Panc1 (cell line): ENCODE results near the gene PRKCQ. TPM values are rescaled to one million over a fixed set of nuclear protein-coding genes. Genes with fewer than 3 reads are reported as not detected.

ENCODE experiments used
- ATAC-seq: fragments of 200-7000 bp; cut with Tn5 transposase; 2 replicates; pipeline ENCODE4 v1.9.1; 2020; ENCODE audit warnings: mild to moderate bottlenecking, moderate library complexity
- BruUV-seq: library from RNA; stranded (reverse); fragments of 400-500 nt; replicated peaks from 2 replicates; lab custom pipeline; 2021; lab: Mats Ljungman, UMichigan
- CTCF ChIA-PET: fragments of 300-600 bp; sonication (Branson Sonifier 250); formaldehyde crosslinking; loops from one replicate; lab custom pipeline; 2022; ENCODE audit warnings: antibody characterized with exemption; lab: Charles Lee
- POLR2A ChIA-PET: fragments of 300-600 bp; sonication (Branson Sonifier 250); formaldehyde crosslinking; loops from one replicate; lab custom pipeline; 2022; ENCODE audit warnings: antibody characterized with exemption; lab: Charles Lee
- DNase-seq: peaks from one replicate; pipeline ENCODE4 v3.0.0-alpha.2; 2010; ENCODE audit warnings: low read depth, low spot score
- H3K27ac ChIP-seq: 2 replicates; pipeline ENCODE4 v1.5.1; 2011; ENCODE audit warnings: mild to moderate bottlenecking, low read length, inconsistent platforms
- H3K27me3 ChIP-seq: fragments of 200-500 bp; sonication (Bioruptor generic); 2 replicates; pipeline ENCODE4 v1.6.0; 2014; ENCODE audit warnings: low read length, inconsistent platforms; ENCODE audit not compliant: control insufficient read depth, insufficient read depth
- H3K36me3 ChIP-seq: fragments of 200-500 bp; sonication (Bioruptor generic); 2 replicates; pipeline ENCODE4 v1.5.1; 2014; ENCODE audit warnings: inconsistent platforms, mild to moderate bottlenecking, low read length, moderate library complexity; ENCODE audit not compliant: control insufficient read depth, insufficient read depth
- H3K4me1 ChIP-seq: 2 replicates; pipeline ENCODE4 v1.5.1; 2011; ENCODE audit warnings: inconsistent platforms, mild to moderate bottlenecking, low read length, moderate library complexity; ENCODE audit not compliant: control insufficient read depth, insufficient read depth
- H3K4me3 ChIP-seq, 2 experiments: 2 replicates each; pipeline ENCODE4 v1.5.1; 2011 to 2012; ENCODE audit warnings: low read depth in 2 of 2, low read length in 2 of 2, mild to moderate bottlenecking in 2 of 2, inconsistent platforms in 1 of 2, moderate library complexity in 1 of 2
- H3K9me3 ChIP-seq: fragments of 200-500 bp; sonication (Bioruptor generic); 2 replicates; pipeline ENCODE4 v1.5.1; 2014; ENCODE audit warnings: low read depth, mild to moderate bottlenecking, inconsistent platforms, low read length, moderate library complexity; ENCODE audit not compliant: control insufficient read depth, insufficient read depth
- POLR2AphosphoS5 ChIP-seq: IDR thresholded peaks from 2 replicates; pipeline ENCODE4 v1.6.1; 2012; ENCODE audit warnings: mild to moderate bottlenecking, low read depth, low read length, moderate library complexity
- SIN3A ChIP-seq: IDR thresholded peaks from 2 replicates; pipeline ENCODE4 v1.6.1; 2012; ENCODE audit warnings: low read depth, mild to moderate bottlenecking, low read length, moderate library complexity, borderline replicate concordance; ENCODE audit not compliant: insufficient read depth
- TCF7L2 ChIP-seq: IDR thresholded peaks from 2 replicates; pipeline ENCODE4 v1.6.1; 2011; ENCODE audit warnings: mild to moderate bottlenecking, low read depth, low read length, inconsistent platforms
- in situ Hi-C: cut with HindIII; loops from 2 replicates; pipeline ENCODE4 v1.10.0; 2016; ENCODE audit warnings: low sequenced_read_pairs, low pct_unique_long_range_greater_than_20kb
- intact Hi-C: fragments of 100-400 bp; cut with micrococcal nuclease; formaldehyde crosslinking; loops from one replicate; pipeline ENCODE4 v1.10.0; 2022; ENCODE audit not compliant: unreplicated experiment
- total RNA-seq: library from RNA; stranded (reverse); gene quantifications from one replicate; pipeline ENCODE4 v1.2.1, GENCODE V29; 2021; ENCODE audit not compliant: unreplicated experiment
- TF ChIP-seq, protein P1 (sequence below), 2 experiments: IDR thresholded peaks; 2 replicates each; pipeline ENCODE4 v1.6.1; 2011 to 2012; ENCODE audit warnings: low read depth in 2 of 2, control low read depth in 1 of 2, low read length in 1 of 2, mild to moderate bottlenecking in 1 of 2, moderate library complexity in 1 of 2; ENCODE audit not compliant: insufficient read depth in 1 of 2
- TF ChIP-seq, protein P2 (sequence below): fragments of 450-650 bp; IDR thresholded peaks from 2 replicates; pipeline ENCODE4 v1.5.1; 2017; ENCODE audit warnings: mild to moderate bottlenecking

PRKCQ gene
- total RNA-seq, 1 experiment from 2014 or later: 0.23 TPM

DNA sequence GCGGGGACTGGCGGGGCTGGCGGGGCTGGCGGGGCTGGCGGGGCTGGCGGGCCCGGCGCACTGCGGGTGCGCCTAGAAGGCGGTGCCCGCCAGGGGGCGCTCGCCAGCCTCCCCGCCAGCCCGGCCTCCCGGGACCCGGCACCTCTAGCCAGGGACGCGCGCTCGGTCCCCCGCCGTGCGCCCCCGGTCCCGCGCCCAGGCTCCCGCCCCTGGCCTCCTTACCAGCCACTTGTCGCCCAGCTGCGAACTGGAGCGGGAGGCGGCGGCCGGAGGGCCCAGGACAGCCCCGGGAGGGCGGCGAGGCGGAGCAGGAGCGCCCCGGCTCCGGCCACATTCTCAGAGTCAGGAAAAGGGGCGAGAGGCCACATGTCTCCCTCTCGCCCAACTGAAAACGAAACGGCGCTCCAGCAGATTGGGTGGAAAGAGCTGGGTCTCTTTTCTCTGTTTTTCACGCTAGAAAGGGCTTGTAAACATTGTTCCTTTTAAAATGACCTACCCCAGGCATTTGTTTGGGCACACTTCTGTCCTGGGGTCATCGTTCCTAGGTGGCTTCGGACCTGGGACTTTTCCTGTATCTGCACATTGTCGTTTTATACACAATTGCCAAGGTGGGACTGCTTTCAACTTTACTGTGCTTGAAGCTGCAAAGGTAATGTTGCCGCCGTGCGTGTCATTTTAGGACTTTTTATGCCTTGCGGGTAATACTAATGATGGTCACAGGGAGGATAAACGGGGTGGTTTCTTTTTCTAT, 378 bp upstream of the PRKCQ start:
- H3K9me3 ChIP-seq: no peaks in the 10 kb centered on the region
- BruUV-seq: no TSS peak
- peak overlapping the region; percentile 39; the same call in 1 of the 2 replicates for H3K27ac ChIP-seq
- in situ Hi-C loops (no loop called here), intact Hi-C loops (loop anchor here (5.0 kb wide), 1 partner anchor 97 kb away; no protein-coding TSS in a partner anchor)
- H3K4me3 ChIP-seq: peak overlapping the region; percentile 41 to 56
- peak; percentile 99 for ATAC-seq
- no peaks in the 10 kb centered on the region for H3K36me3 ChIP-seq
- ChIA-PET POLR2A (interaction anchor here (0.5 kb wide), 1 partner anchor 871 kb away, joined by 5 read pairs; no protein-coding TSS in a partner anchor), CTCF (no interaction called here)
- TF ChIP-seq, protein P1, sequence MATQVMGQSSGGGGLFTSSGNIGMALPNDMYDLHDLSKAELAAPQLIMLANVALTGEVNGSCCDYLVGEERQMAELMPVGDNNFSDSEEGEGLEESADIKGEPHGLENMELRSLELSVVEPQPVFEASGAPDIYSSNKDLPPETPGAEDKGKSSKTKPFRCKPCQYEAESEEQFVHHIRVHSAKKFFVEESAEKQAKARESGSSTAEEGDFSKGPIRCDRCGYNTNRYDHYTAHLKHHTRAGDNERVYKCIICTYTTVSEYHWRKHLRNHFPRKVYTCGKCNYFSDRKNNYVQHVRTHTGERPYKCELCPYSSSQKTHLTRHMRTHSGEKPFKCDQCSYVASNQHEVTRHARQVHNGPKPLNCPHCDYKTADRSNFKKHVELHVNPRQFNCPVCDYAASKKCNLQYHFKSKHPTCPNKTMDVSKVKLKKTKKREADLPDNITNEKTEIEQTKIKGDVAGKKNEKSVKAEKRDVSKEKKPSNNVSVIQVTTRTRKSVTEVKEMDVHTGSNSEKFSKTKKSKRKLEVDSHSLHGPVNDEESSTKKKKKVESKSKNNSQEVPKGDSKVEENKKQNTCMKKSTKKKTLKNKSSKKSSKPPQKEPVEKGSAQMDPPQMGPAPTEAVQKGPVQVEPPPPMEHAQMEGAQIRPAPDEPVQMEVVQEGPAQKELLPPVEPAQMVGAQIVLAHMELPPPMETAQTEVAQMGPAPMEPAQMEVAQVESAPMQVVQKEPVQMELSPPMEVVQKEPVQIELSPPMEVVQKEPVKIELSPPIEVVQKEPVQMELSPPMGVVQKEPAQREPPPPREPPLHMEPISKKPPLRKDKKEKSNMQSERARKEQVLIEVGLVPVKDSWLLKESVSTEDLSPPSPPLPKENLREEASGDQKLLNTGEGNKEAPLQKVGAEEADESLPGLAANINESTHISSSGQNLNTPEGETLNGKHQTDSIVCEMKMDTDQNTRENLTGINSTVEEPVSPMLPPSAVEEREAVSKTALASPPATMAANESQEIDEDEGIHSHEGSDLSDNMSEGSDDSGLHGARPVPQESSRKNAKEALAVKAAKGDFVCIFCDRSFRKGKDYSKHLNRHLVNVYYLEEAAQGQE (IDR thresholded peaks at IDR 0.05; ENCODE audit: insufficient read depth in 1 of 2, low read depth in 2 of 2, low read length in 1 of 2): no peak
- no peak for TF ChIP-seq POLR2AphosphoS5
- TF ChIP-seq, protein P2, sequence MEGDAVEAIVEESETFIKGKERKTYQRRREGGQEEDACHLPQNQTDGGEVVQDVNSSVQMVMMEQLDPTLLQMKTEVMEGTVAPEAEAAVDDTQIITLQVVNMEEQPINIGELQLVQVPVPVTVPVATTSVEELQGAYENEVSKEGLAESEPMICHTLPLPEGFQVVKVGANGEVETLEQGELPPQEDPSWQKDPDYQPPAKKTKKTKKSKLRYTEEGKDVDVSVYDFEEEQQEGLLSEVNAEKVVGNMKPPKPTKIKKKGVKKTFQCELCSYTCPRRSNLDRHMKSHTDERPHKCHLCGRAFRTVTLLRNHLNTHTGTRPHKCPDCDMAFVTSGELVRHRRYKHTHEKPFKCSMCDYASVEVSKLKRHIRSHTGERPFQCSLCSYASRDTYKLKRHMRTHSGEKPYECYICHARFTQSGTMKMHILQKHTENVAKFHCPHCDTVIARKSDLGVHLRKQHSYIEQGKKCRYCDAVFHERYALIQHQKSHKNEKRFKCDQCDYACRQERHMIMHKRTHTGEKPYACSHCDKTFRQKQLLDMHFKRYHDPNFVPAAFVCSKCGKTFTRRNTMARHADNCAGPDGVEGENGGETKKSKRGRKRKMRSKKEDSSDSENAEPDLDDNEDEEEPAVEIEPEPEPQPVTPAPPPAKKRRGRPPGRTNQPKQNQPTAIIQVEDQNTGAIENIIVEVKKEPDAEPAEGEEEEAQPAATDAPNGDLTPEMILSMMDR: peak; percentile 83
- DNase-seq: no peak
- peaks cover 10% of the 10 kb centered on the region for H3K27me3 ChIP-seq
- no peaks in the 10 kb centered on the region for H3K4me1 ChIP-seq

DNA sequence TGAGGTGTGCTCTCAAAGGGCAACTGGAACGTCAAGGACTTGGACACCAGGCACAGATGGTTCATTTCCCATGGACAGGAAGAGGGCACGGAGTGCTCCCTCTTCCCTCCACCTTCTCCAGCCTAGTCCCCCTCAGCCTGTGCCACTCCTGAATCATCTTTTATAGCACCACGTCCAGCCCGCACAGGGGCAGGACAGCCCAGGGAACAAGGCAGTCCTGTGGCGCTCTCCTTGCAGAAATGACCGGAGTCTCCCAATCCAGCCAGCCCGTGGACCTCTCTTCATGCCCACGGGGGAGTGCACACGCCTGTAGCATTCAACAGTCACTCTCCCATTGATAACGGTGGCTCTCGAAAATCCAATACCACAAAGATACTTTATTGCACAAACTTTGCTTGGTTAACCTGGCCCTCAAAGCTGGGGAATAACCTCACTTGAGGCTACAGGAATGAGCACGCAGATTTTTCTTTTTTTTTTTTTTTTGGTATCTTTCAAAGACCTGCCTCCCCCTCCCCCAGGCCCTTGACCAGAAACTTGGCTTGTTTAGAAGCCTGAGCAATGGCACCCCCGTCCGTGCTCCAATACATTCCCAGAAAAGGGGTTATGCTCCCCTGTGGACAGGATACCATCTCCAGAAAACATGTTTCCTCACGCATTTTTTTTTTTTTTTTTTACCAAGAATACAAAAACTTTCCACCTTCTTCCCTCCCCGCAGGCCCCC, 733 bp downstream of the PRKCQ start:
- ATAC-seq (no peak), DNase-seq (no peak)
- no peaks in the 10 kb centered on the region for H3K9me3 ChIP-seq
- intact Hi-C loops (no loop called here), in situ Hi-C loops (no loop called here)
- BruUV-seq: no TSS peak
- no peaks in the 10 kb centered on the region for H3K4me1 ChIP-seq
- ChIA-PET CTCF (no interaction called here), POLR2A (no interaction called here)
- H3K4me3 ChIP-seq: peak overlapping the region; percentile 26 to 56
- no peaks in the 10 kb centered on the region for H3K36me3 ChIP-seq
- H3K27ac ChIP-seq: no peak overlapping the region
- peaks cover 10% of the 10 kb centered on the region for H3K27me3 ChIP-seq
- TF ChIP-seq TCF7L2: no peak
- TF ChIP-seq POLR2AphosphoS5: no peak
- TF ChIP-seq, protein P2: no peak
- TF ChIP-seq, protein P1 (IDR thresholded peaks at IDR 0.05; ENCODE audit: insufficient read depth in 1 of 2, low read depth in 2 of 2, low read length in 1 of 2): no peak
- TF ChIP-seq SIN3A: no peak
